Caki2 (cell line): ENCODE measurements around the gene RANBP3. TPM values are rescaled to one million over a fixed set of nuclear protein-coding genes. Genes with fewer than 3 reads are reported as not detected.
"Not testable (repeated sequence)": the region's sequence is repeated elsewhere in the genome, so short reads cannot be mapped to it uniquely, and the experiment has no call there.

Source experiments
- DNase-seq: peaks from one replicate; pipeline ENCODE4 v3.0.0-alpha.2; 2015; ENCODE audit warnings: low read depth
- in situ Hi-C: cut with HindIII; loops from 2 replicates; pipeline ENCODE4 v1.10.0; 2016; ENCODE audit warnings: low sequenced_read_pairs, low pct_unique_long_range_greater_than_20kb, mixed read lengths
- total RNA-seq: library from RNA; depleted of rRNA; stranded (reverse); fragments of >200 nt; shearing (Covaris generic); gene quantifications from 2 replicates; pipeline ENCODE4 v1.2.3, GENCODE V29; 2014; ENCODE audit warnings: low replicate concordance

Gene RANBP3
- total RNA-seq, 1 experiment from 2014 or later = 36.3 TPM

- DNase-seq = no peak
- in situ Hi-C loops = no loop called here
These were observed 4.6 kb downstream of the RANBP3 start for GRCh38 chr19:5973376-5973775.

DNA sequence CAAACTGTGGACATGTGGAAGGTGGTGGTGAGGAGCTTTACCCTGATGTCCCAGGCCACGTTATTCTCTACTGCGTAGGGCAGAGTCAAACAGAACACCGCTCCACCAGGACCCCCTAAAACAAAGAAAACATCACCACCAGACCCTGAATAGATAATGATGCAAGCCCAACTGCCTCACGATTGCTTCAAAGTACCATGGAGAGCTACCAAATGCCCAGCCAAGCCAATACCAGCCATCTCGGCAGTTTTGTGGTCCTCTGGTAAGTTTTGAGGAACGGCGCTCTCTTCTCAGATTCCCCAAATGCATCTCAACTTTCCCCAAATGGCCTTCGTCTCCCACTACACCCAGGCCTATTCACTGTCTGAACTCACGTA lies 5.6 kb downstream of the RANBP3 start:
- no peak for DNase-seq
- in situ Hi-C loops = no loop called here

- in situ Hi-C loops = no loop called here
- no peak for DNase-seq
These were observed 6.1 kb downstream of the RANBP3 start for GRCh38 chr19:5971714-5972354.

DNA sequence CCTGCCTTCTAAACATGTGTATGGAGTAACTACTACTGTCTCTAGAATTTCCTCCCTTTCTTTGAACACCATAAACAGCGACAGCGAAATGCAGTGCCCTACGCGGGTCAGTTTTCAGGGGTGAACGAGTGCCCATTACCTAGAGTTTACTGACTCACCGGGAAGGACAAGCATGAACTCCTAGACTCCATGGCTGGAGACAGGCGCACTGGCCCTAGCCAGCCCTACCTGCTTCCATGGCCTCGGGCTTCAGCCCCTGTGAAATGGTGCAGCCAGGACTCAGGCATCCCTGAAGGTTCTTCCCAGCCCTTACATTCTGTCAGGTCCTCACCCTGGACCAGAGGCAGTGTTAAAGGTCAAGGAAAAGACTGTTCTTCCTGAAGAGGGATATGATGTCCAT lies 8.5 kb downstream of the RANBP3 start:
- in situ Hi-C loops = no loop called here
- no peak for DNase-seq

DNA sequence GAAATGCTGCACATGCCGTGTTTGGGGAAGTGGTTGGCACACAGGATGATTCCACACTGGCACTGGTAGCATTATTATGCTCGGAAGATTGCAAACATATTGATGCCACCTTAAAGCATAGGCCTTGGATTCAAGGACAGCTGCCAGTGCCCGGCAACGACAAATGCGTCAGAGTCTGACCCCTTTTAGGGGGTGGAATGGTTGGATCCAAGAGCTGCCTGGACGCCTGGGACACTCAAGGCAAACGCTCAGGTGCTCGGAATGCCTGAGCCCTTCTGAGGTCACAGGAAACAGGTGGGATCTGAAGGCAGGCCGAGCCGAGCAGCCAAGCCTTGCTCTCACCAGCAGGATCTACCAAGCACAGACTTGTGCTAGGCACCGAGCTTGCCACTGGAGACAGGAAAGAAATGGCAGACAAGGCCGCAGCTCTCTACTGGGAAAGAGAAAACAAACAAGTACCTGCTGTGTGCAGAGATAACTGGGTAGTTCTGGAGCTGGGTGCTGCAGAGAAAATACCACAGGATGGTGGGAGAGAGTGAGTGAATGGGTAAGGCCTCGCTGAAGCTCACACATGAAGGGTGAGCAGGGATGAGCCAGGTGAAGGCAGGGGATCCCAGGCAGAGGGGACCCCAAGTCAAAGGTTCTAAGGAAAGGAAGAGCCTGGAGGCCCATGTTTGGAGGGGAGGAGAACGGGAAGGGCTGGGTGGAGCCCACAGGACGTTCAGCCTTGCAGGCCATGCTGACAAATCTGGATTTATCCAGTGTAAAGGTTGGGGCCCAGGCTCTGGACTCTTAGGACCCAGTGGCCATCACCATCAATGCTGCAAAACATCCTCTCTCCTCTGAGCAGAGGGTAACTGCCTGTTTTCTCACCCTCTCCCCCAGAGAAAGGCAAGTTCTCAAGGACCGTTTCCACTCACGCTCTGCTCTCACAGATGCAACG lies 9.2 kb downstream of the RANBP3 start:
- no peak for DNase-seq
- in situ Hi-C loops = no loop called here

- in situ Hi-C loops = no loop called here
- DNase-seq = peak; percentile 53
These were observed 9.9 kb downstream of the RANBP3 start for GRCh38 chr19:5967994-5968430.

DNA sequence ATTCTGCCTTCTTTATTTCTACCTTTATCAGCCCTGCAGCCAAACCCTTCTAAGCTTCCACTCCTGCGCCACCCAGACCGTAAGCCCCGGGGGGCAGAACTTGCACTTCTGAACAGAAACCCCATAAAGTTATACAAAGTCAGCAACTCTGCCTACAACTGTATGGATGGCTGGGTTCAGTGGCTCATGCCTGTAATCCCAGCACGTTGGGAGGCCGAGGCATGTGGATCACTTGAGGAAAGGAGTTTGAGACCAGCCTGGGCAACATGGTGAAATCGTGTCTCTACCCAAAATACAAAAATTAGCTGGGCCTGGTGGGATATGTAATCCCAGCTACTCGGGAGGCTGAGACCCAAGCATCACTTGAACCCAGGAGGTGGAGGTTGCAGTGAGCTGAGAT lies 10.4 kb downstream of the RANBP3 start:
- DNase-seq = no peak
- in situ Hi-C loops = no loop called here

DNA sequence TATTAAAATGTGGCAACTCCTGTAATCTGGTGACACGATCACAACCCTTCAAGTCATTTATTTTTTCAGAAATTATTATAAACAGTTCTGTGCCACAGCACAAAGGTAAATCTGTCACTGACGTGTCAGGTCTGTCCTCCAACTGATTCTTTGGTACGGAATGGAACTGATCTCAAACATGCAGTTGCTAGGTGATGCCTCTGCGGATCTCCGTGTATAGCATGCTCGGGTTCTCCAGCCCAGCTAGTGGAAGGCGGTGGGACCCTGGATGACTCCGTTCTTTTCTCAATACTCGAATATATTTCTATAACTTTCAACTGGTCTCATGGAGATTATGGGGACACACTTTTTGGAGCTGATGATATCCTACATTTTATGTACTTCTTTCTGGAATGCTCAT lies 11.0 kb downstream of the RANBP3 start:
- no peak for DNase-seq
- in situ Hi-C loops = no loop called here

DNA sequence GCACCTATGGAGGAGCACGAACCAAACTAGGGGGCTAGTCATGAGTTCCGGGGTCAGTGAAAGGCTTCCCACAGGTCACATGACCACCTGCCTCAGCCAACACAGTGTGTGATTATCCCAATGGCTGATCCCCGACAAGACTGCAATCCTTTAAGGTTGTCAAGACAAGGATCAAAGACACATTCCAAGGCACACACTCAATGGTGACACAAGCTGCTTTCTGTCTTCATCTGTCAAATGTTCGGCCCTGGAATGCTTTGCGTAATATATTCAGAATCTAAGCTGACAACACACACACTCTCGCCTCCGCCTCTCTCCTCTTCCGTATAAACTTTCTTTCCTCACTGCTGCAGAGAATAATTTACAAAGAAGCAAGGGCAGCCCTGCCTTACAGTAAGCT lies 11.7 kb downstream of the RANBP3 start:
- in situ Hi-C loops = no loop called here

GRCh38 chr19:5964816-5965565 lies 12.9 kb downstream of the RANBP3 start:
- in situ Hi-C loops = no loop called here
- DNase-seq = no peak

More for the DNA sequence above, 11.7 kb downstream of the RANBP3 start:
- no peak for DNase-seq

GRCh38 chr19:5963855-5964254 lies 14.1 kb downstream of the RANBP3 start:
- in situ Hi-C loops = no loop called here
- no peak for DNase-seq

DNA sequence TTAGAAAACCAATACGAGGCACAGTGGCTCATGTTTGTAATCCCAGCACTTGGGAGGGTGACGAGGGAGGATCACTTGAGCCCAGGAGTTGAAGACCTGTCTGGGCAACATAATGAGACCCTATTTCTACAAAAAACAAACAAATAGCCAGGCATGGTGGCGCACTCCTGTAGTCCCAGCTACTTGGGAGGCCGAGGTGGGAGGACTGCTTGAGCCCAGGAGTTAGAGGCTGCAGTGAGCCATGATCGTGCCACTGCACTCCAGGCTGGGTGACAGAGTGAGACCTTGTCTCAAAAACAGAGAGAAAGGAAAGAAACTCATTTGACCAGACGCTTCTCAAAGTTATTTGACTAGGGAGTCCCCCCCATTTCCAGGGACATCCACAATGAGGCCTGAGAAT lies 14.7 kb downstream of the RANBP3 start:
- in situ Hi-C loops, DNase-seq: not testable (repeated sequence)

DNA sequence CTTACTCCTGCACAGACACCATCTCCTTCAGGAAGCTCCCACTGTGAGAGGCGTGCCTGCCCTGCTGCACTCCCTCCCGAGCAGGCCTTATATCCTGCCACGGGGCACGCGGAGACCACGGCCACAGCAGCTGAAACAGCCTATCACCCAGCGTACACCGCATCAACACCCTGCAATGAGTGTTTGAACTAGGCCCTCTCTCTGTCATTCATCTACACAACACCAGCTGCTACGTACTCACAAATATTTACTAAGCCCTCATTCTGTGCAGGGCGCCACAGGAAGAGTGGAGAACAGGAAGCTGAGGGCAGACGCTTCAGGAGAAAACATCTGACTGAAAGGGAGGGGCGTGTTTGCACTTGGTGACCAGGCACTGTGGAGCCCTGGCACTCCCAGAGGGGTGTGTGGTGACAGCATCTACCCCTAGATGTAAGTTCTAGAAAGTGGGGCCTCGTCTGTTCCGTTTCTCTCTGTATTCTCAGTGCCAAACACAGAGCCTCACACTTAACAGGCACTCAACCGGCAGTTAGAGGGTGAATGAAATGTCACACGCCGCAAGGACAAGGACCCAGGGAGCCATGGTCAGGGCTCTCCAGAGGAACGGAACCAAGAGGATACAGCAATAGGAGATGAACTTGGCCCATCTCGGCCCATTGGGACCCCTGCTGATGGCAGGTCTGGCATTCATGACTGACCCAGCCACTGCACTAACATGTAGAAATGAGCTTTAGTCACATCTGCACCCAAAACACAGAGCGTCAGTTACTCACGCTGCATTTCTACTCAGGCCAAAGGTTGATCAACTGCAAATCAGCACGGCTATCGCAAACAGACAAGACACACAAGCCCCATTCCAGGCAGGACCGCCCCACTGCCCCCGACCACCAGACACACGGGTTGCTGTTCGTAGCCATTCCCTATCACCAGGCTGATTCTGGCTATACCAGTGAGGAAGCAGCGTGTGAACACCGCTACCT lies 15.7 kb downstream of the RANBP3 start:
- no peak for DNase-seq
- in situ Hi-C loops = no loop called here

GRCh38 chr19:5961641-5961968 lies 16.3 kb downstream of the RANBP3 start:
- in situ Hi-C loops = not testable (repeated sequence)

GRCh38 chr19:5960005-5961001 lies 17.6 kb downstream of the RANBP3 start:
- no peak for DNase-seq
- in situ Hi-C loops = no loop called here

More at GRCh38 chr19:5961641-5961968, 16.3 kb downstream of the RANBP3 start:
- DNase-seq = not testable (repeated sequence)

- in situ Hi-C loops = no loop called here
- DNase-seq = no peak
These were observed 18.5 kb downstream of the RANBP3 start for GRCh38 chr19:5959260-5960004.
